Measurements from ENCODE around the gene HPSE2. TPM values are rescaled to one million over a fixed set of nuclear protein-coding genes. Genes with fewer than 3 reads are reported as not detected.

Gene HPSE2
- total and polyA plus RNA-seq, 7 donors, result under 0.01 to 11.8 (median 4.8) TPM

DNA sequence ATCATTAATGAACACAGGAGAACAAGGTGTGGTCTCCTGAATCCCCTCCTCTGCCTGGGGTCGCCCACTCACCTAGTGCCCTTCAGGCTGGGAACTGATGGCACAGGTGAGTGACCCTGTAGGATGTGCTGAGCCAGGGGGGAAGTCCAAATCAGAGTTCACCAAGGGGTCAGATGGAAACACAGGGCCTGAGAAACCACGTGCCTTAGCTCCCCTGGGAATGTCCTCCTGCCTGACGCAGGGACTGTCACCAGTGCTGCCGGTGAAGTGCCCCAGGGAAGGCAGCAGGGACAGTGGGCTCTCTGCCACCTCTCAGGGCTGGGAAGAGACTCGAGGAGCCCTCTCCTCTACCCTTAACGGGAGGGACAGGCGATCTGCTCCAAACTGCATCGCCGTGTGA, 814.9 kb downstream of the HPSE2 start:
- WGBS, 2 donors, result 90 to 91% methylated on average over 9 of the region's 9 CpGs
- DNase-seq, result peak; percentile 46
- Histone ChIP-seq H3K4me3 (no peak overlapping the region), H3K36me3 (peaks cover 5 to 79% (median 22%) of the 10 kb centered on the region in 4 donors), H3K27ac (no peak overlapping the region), H3K27me3 (no peaks in the 10 kb centered on the region), H3K9me3 (no peaks in the 10 kb centered on the region), H3K4me1 (peaks cover 0 to 3% (median 2%) of the 10 kb centered on the region in 4 donors)
- TF ChIP-seq EP300 (IDR thresholded peaks at IDR 0.05) (no peak), POLR2A (IDR thresholded peaks at IDR 0.05) (no peak), POLR2AphosphoS5 (IDR thresholded peaks at IDR 0.05) (no peak)
- TF ChIP-seq, protein P1, sequence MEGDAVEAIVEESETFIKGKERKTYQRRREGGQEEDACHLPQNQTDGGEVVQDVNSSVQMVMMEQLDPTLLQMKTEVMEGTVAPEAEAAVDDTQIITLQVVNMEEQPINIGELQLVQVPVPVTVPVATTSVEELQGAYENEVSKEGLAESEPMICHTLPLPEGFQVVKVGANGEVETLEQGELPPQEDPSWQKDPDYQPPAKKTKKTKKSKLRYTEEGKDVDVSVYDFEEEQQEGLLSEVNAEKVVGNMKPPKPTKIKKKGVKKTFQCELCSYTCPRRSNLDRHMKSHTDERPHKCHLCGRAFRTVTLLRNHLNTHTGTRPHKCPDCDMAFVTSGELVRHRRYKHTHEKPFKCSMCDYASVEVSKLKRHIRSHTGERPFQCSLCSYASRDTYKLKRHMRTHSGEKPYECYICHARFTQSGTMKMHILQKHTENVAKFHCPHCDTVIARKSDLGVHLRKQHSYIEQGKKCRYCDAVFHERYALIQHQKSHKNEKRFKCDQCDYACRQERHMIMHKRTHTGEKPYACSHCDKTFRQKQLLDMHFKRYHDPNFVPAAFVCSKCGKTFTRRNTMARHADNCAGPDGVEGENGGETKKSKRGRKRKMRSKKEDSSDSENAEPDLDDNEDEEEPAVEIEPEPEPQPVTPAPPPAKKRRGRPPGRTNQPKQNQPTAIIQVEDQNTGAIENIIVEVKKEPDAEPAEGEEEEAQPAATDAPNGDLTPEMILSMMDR (IDR thresholded peaks at IDR 0.05), result no peak
- intact Hi-C loops (cut with DNase I), result no loop called here

DNA sequence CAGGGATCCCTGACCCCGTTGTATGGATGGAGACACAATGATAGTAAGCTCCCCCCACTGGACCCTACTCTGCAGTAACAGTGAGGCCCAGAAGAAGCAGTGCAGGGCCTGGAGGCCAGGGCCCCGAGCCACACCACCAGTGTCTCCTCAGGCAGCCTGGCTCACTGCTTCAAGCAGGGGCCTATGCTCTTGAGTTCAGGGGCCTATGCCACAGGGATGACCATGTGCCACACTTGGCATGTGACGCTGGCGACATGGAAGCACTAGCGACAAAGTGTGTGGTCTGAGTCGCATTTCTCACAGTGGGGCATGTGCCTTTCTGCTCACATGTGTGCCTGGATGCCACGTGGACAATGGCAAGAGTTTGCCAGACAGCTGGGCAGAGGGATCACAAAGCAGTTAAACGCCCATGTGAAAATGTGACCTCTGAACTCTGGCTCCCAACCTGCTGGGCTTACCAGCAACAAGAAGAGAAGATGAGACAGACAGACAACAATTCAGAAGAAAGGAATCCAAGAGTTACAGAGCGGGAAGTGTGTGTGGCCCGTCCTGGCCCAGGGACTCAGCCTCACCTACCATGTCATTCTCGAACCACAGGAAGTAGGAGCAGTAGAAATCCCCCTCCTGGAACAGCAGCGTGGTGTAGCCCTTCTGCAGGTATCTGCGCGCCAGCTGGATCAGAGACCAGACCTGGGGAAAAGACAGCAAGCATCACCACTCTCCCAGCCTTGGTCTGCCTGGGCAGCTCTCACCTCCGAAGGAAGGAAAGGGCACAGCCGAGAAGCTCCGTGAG, 816.0 kb downstream of the HPSE2 start:
- H3K9me3 ChIP-seq, result no peaks in the 10 kb centered on the region
- 92 to 96% methylated on average over 17 of the region's 17 CpGs for WGBS, 2 donors
- H3K36me3 ChIP-seq, result peaks cover 5 to 70% (median 22%) of the 10 kb centered on the region in 4 donors
- H3K27ac ChIP-seq, result no peak overlapping the region
- H3K4me3 ChIP-seq, result no peak overlapping the region
- H3K27me3 ChIP-seq, result no peaks in the 10 kb centered on the region
- intact Hi-C loops (cut with DNase I), result loop anchor here (10.0 kb wide), 1 partner anchor 175 kb away; no protein-coding TSS in a partner anchor
- peaks cover 0 to 14% (median 11%) of the 10 kb centered on the region in 4 donors for H3K4me1 ChIP-seq
- peak; percentile 55 for DNase-seq
- no peak for TF ChIP-seq POLR2A (IDR thresholded peaks at IDR 0.05)
- no peak for TF ChIP-seq POLR2AphosphoS5 (IDR thresholded peaks at IDR 0.05)
- no peak for TF ChIP-seq EP300 (IDR thresholded peaks at IDR 0.05)
- TF ChIP-seq, protein P1 (IDR thresholded peaks at IDR 0.05), result no peak

DNA sequence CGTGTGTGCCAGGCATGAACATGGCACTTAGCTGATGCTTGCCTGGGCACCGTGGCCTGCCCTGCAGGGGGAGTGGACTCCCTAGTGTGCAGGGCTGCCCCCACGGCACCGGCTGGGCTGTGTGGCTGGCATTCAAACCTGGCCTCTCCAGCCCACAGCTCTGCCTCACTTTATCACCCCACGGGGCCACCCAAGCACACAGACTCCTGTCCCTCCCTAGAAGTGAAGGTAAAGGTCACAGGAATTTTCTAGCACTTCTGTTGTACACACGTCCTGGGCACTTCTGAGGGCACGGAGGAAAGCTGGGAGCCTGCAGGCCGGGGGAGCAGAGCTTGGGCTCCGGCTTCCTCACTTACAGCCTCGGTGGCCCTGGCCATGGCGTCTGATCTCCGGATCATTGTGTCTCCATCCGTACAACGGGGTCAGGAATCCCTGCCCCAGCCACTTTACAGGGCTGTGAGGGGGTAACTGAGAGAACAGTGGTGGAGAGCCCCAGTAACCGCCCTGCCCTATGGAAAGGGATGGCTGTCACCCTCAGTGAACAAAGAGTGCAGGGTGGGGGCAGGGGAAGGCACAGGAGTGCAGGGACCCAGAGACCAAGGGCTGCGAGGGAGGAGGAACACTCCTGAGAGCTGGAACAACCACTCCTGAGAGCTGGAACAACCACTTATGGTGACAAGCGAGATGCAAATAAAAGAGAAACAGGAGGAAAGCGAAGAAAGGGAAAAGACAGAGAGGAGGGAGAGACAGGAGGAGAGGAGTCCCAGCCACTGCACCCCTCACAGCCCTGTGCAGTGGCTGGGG, 816.8 kb downstream of the HPSE2 start:
- no peak for TF ChIP-seq POLR2AphosphoS5 (IDR thresholded peaks at IDR 0.05)
- TF ChIP-seq, protein P1 (IDR thresholded peaks at IDR 0.05), result no peak
- Histone ChIP-seq H3K4me1 (peaks cover 0 to 22% (median 19%) of the 10 kb centered on the region in 4 donors), H3K27ac (no peak overlapping the region), H3K36me3 (peaks cover 5 to 64% (median 22%) of the 10 kb centered on the region in 4 donors), H3K4me3 (no peak overlapping the region), H3K27me3 (no peaks in the 10 kb centered on the region), H3K9me3 (no peaks in the 10 kb centered on the region)
- peak; percentile 58 for DNase-seq
- intact Hi-C loops (cut with DNase I), result loop anchor here (10.0 kb wide), 1 partner anchor 174 kb away; no protein-coding TSS in a partner anchor
- WGBS, 2 donors, result 94 to 95% methylated on average over 18 of the region's 18 CpGs

DNA sequence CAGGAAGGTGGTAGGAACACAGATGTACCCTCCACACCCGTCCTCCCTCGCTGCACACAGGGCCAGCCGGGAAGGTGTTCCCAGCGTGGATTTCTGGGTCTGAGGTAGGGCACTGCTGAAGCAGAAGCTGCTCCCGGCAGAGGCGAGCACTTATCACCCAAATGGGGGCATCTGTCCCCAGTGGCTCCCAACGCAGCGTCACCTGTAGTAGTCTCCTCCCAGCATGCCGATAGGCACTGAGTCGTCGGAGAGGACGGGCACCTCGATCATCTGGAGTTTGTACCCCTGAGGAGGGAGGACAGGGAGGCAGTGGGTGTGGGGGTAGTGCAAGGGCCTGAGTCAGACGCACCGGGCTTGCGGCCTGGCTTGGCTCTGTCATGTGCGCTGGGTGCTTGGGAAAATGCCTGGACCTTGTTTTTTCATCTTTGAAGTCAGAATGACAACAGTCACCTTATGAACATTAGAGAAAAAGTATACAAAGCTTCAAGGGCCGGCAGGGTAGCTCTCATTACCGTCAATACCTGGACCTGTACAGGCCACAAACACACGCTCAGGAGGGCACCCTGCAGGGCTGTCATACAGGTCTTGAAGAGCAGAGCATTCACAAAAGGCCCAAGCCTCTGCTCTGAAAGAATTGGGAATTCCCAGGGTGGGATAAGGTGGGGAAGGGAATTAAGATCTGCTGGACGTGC, 817.5 kb downstream of the HPSE2 start:
- peaks cover 5 to 57% (median 19%) of the 10 kb centered on the region in 4 donors for H3K36me3 ChIP-seq
- TF ChIP-seq POLR2A (IDR thresholded peaks at IDR 0.05) (no peak), POLR2AphosphoS5 (IDR thresholded peaks at IDR 0.05) (no peak), EP300 (IDR thresholded peaks at IDR 0.05) (no peak)
- TF ChIP-seq, protein P1 (IDR thresholded peaks at IDR 0.05), result no peak
- WGBS, 2 donors, result 92 to 95% methylated on average over 21 of the region's 21 CpGs
- H3K27ac ChIP-seq, result no peak overlapping the region
- no peak overlapping the region for H3K4me3 ChIP-seq
- H3K9me3 ChIP-seq, result no peaks in the 10 kb centered on the region
- peak; percentile 57 for DNase-seq
- no peaks in the 10 kb centered on the region for H3K27me3 ChIP-seq
- intact Hi-C loops (cut with DNase I), result loop anchor here (10.0 kb wide), 1 partner anchor 173 kb away; no protein-coding TSS in a partner anchor
- H3K4me1 ChIP-seq, result peaks cover 0 to 29% (median 20%) of the 10 kb centered on the region in 4 donors

Data from sigmoid colon (tissue), 7 donors.